HK-2 (cell line): ENCODE data around the gene MISP.

Experiments used
- DNase-seq: peaks from one replicate; pipeline ENCODE4 v3.0.0-alpha.2; 2018; ENCODE audit not compliant: unreplicated experiment

Gene MISP

GRCh38 chr19:808423-808775 is 57.5 kb downstream of the MISP start:
- no peak for DNase-seq

- no peak for DNase-seq
These were observed 59.4 kb downstream of the MISP start for GRCh38 chr19:810077-810855.

GRCh38 chr19:810883-811489 is 60.1 kb downstream of the MISP start:
- no peak for DNase-seq

GRCh38 chr19:811506-812048 is 60.7 kb downstream of the MISP start:
- DNase-seq = no peak

GRCh38 chr19:812049-812746 is 61.3 kb downstream of the MISP start:
- no peak for DNase-seq

GRCh38 chr19:812747-813218 is 61.9 kb downstream of the MISP start:
- no peak for DNase-seq

- no peak for DNase-seq
These were observed 62.6 kb downstream of the MISP start for GRCh38 chr19:813219-814151.
